ENCODE results near the gene ATP6AP1. TPM values are rescaled to one million over a fixed set of nuclear protein-coding genes. Genes with fewer than 3 reads are reported as not detected.
A peak's percentile ranks its signal among the peaks of the same experiment; 100 is the strongest.

ATP6AP1 gene
- total and polyA plus RNA-seq, 2 of the 13 experiments (the other 11 are each of a cell fraction or from before 2014, with no cell fraction given) = 56.7 to 110 TPM

DNA sequence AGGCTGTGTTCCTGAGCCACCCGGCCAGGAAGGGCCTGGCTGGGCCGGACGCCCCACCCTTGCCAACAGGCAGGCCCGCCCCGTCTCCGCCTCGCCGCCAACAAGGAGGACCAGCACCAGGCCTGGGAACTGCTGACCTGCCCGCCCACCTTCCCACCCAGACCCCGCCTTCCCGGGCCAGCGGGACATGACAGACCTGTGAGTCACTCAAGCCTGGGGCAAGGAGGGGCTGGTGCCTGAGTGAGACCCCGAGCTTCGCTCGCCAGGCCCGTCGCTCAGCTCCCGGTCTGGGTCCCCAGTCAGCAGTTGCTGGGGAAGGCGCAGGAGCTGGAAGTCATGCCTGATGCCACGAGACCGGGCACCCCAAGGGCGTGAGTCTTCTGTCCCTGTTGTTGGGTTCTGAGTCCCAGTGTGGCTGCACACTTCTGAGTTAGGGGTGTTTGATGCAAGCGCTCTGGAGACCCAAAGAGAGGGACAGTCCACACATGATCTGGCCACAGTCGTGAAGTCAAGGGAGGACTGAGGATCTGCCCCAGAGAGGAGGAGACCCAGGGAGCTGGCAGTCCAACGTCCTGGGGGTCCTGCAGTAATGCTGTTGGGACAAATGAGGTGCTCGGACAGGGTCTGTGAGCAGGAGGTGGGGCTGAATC is 19.1 kb upstream of the ATP6AP1 start, which contains the start of gene DNASE1L1 (continued):
- TF ChIP-seq KDM2A (CRISPR knock-in tag; IDR thresholded peaks at IDR 0.05; ENCODE audit: borderline replicate concordance, low read depth) (peak; percentile 46; the same call in 1 of the 2 replicates), JUND (CRISPR knock-in tag; IDR thresholded peaks at IDR 0.05) (peak; percentile 71; the same call in 1 of the 2 replicates), SP5 (CRISPR knock-in tag; IDR thresholded peaks at IDR 0.05; ENCODE audit: borderline replicate concordance, low read depth) (peak; percentile 76; the same call in 1 of the 2 replicates), ZNF788 (CRISPR knock-in tag; IDR thresholded peaks at IDR 0.05; ENCODE audit: borderline replicate concordance) (peak; percentile 57; the same call in 1 of the 2 replicates), POLR2A (IDR thresholded peaks at IDR 0.05; ENCODE audit: insufficient read depth in 1 of 2, low read depth in 2 of 2, low read length in 2 of 2) (peak in 1 of 2 experiments; percentile 58; a peak in 2 of 4 replicates), MAZ (IDR thresholded peaks at IDR 0.05; ENCODE audit: borderline replicate concordance, low read depth, low read length) (no peak), MAZ (CRISPR knock-in tag; IDR thresholded peaks at IDR 0.05; ENCODE audit: low read depth) (no peak), RFX5 (IDR thresholded peaks at IDR 0.05; ENCODE audit: low read depth, low read length) (peak; percentile 97), ZFP37 (CRISPR knock-in tag; IDR thresholded peaks at IDR 0.05; ENCODE audit: borderline replicate concordance) (no peak), ZNF577 (CRISPR knock-in tag; IDR thresholded peaks at IDR 0.05; ENCODE audit: borderline replicate concordance, low read depth) (no peak)
- TF ChIP-seq, protein P1, sequence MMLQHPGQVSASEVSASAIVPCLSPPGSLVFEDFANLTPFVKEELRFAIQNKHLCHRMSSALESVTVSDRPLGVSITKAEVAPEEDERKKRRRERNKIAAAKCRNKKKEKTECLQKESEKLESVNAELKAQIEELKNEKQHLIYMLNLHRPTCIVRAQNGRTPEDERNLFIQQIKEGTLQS (CRISPR knock-in tag; IDR thresholded peaks at IDR 0.05) = 0 out of 2 replicates have a peak, but pooled peaks have one; percentile 23
- TF ChIP-seq, protein P2, sequence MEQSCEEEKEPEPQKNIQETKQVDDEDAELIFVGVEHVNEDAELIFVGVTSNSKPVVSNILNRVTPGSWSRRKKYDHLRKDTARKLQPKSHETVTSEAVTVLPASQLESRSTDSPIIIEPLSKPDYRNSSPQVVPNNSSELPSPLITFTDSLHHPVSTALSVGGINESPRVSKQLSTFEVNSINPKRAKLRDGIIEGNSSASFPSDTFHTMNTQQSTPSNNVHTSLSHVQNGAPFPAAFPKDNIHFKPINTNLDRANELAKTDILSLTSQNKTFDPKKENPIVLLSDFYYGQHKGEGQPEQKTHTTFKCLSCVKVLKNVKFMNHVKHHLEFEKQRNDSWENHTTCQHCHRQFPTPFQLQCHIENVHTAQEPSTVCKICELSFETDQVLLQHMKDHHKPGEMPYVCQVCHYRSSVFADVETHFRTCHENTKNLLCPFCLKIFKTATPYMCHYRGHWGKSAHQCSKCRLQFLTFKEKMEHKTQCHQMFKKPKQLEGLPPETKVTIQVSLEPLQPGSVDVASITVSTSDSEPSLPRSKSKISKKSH (CRISPR knock-in tag; IDR thresholded peaks at IDR 0.05; ENCODE audit: borderline replicate concordance) = no peak
- TF ChIP-seq, protein P3, sequence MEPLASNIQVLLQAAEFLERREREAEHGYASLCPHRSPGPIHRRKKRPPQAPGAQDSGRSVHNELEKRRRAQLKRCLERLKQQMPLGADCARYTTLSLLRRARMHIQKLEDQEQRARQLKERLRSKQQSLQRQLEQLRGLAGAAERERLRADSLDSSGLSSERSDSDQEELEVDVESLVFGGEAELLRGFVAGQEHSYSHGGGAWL (CRISPR knock-in tag; IDR thresholded peaks at IDR 0.05) = no peak
- TF ChIP-seq, protein P4, sequence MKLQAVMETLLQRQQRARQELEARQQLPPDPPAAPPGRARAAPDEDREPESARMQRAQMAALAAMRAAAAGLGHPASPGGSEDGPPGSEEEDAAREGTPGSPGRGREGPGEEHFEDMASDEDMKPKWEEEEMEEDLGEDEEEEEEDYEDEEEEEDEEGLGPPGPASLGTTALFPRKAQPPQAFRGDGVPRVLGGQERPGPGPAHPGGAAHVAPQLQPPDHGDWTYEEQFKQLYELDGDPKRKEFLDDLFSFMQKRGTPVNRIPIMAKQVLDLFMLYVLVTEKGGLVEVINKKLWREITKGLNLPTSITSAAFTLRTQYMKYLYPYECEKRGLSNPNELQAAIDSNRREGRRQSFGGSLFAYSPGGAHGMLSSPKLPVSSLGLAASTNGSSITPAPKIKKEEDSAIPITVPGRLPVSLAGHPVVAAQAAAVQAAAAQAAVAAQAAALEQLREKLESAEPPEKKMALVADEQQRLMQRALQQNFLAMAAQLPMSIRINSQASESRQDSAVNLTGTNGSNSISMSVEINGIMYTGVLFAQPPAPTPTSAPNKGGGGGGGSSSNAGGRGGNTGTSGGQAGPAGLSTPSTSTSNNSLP (IDR thresholded peaks at IDR 0.05; ENCODE audit: low read depth, low read length) = no peak
- TF ChIP-seq, protein P5, sequence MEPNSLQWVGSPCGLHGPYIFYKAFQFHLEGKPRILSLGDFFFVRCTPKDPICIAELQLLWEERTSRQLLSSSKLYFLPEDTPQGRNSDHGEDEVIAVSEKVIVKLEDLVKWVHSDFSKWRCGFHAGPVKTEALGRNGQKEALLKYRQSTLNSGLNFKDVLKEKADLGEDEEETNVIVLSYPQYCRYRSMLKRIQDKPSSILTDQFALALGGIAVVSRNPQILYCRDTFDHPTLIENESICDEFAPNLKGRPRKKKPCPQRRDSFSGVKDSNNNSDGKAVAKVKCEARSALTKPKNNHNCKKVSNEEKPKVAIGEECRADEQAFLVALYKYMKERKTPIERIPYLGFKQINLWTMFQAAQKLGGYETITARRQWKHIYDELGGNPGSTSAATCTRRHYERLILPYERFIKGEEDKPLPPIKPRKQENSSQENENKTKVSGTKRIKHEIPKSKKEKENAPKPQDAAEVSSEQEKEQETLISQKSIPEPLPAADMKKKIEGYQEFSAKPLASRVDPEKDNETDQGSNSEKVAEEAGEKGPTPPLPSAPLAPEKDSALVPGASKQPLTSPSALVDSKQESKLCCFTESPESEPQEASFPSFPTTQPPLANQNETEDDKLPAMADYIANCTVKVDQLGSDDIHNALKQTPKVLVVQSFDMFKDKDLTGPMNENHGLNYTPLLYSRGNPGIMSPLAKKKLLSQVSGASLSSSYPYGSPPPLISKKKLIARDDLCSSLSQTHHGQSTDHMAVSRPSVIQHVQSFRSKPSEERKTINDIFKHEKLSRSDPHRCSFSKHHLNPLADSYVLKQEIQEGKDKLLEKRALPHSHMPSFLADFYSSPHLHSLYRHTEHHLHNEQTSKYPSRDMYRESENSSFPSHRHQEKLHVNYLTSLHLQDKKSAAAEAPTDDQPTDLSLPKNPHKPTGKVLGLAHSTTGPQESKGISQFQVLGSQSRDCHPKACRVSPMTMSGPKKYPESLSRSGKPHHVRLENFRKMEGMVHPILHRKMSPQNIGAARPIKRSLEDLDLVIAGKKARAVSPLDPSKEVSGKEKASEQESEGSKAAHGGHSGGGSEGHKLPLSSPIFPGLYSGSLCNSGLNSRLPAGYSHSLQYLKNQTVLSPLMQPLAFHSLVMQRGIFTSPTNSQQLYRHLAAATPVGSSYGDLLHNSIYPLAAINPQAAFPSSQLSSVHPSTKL (CRISPR knock-in tag; IDR thresholded peaks at IDR 0.05) = 0 out of 2 replicates have a peak, but pooled peaks have one; percentile 8
